K562 (cell line): Measurements from ENCODE around the gene GYG2. TPM values are rescaled to one million over a fixed set of nuclear protein-coding genes. Genes with fewer than 3 reads are reported as not detected.

Source experiments
- ATAC-seq: fragments of 200-7000 bp; cut with Tn5 transposase; 3 replicates; pipeline ENCODE4 v1.9.1; 2020; ENCODE audit warnings: moderate library complexity
- BruUV-seq: library from RNA; stranded (reverse); fragments of 400-500 nt; replicated peaks from 2 replicates; lab custom pipeline; 2021; lab: Mats Ljungman, UMichigan
- CTCF ChIA-PET: fragments of 300-600 bp; formaldehyde crosslinking; extraction: SDS; loops from one replicate; lab custom pipeline; 2021; ENCODE audit warnings: low intra/inter-chr PET ratio; lab: Yijun Ruan, JAX
- POLR2A ChIA-PET: fragments of 300-600, 350-650 bp; sonication (Branson Sonifier 250); formaldehyde crosslinking; extraction: SDS; loops from one replicate; lab custom pipeline; 2021; ENCODE audit warnings: antibody characterized with exemption, inconsistent platforms; lab: Yijun Ruan, JAX
- DNase-seq, 4 experiments: peaks; one replicate each; pipeline versions ENCODE4 v3.0.0 to v3.0.0-alpha.2; 2011 to 2018; ENCODE audit warnings: low spot score in 3 of 4, mixed read lengths in 3 of 4; ENCODE audit errors: extremely low read depth in 1 of 4
- FAIRE-seq: peaks from 2 replicates; lab custom pipeline; 2011; peaks lifted over from hg19 to GRCh38; lab: Jason Lieb, UNC
- H2AFZ ChIP-seq: 2 replicates; pipeline ENCODE4 v1.6.0; 2011; ENCODE audit warnings: low read depth, low read length, control low read depth, inconsistent platforms
- H3K27ac ChIP-seq: fragments of 200-600 bp; 3 replicates; pipeline ENCODE4 v1.8.0; 2011; ENCODE audit warnings: low read depth, mild to moderate bottlenecking, control low read depth, inconsistent platforms, low read length, moderate library complexity, mixed read lengths; ENCODE audit errors: extremely low read depth
- H3K27me3 ChIP-seq, 2 experiments: fragments of 300-600 bp in 1 of 2; 2 replicates in 1 of 2; 3 replicates in 1 of 2; pipeline versions ENCODE4 v1.6.0 to v1.8.0; 2011; ENCODE audit warnings: inconsistent platforms in 2 of 2, low read length in 2 of 2, mild to moderate bottlenecking in 1 of 2, mixed read lengths in 1 of 2, moderate library complexity in 1 of 2; ENCODE audit not compliant: control insufficient read depth in 2 of 2, insufficient read depth in 2 of 2
- H3K36me3 ChIP-seq: fragments of 300-600 bp; 3 replicates; pipeline ENCODE4 v1.8.0; 2011; ENCODE audit warnings: mild to moderate bottlenecking, low read length, inconsistent platforms; ENCODE audit not compliant: control insufficient read depth, insufficient read depth
- H3K4me1 ChIP-seq, 2 experiments: fragments of 200-600 bp in 1 of 2; replicated peaks in 1 of 2; 2 replicates in 1 of 2; 3 replicates in 1 of 2; pipeline versions ENCODE4 v1.5.1 to v1.8.0; 2011; ENCODE audit warnings: inconsistent platforms in 2 of 2, low read length in 2 of 2, mild to moderate bottlenecking in 1 of 2, mixed read lengths in 1 of 2, moderate library complexity in 1 of 2; ENCODE audit not compliant: control insufficient read depth in 2 of 2, insufficient read depth in 2 of 2
- H3K4me2 ChIP-seq: 2 replicates; pipeline ENCODE4 v1.6.1; 2011; ENCODE audit warnings: low read length, control low read depth, inconsistent platforms, mixed read lengths; ENCODE audit not compliant: insufficient read depth
- H3K4me3 ChIP-seq: fragments of 200-600 bp; sonication (generic), shearing (Covaris generic); 2 replicates; pipeline ENCODE4 v1.5.1; 2016; ENCODE audit warnings: control low read depth, inconsistent platforms
- H3K79me2 ChIP-seq: fragments of 200-600 bp; 3 replicates; pipeline ENCODE4 v1.8.0; 2011; ENCODE audit warnings: low read length, inconsistent platforms; ENCODE audit not compliant: control insufficient read depth, insufficient read depth
- H3K9ac ChIP-seq, 2 experiments: 2 replicates each; pipeline versions ENCODE4 v1.6.0 to v1.6.1; 2011; ENCODE audit warnings: low read depth in 2 of 2, low read length in 2 of 2, control low read depth in 1 of 2, inconsistent platforms in 1 of 2, mild to moderate bottlenecking in 1 of 2, mixed read lengths in 1 of 2; ENCODE audit not compliant: insufficient read depth in 1 of 2
- H3K9me1 ChIP-seq: one replicate; pipeline ENCODE4 v1.6.0; 2011; ENCODE audit warnings: inconsistent platforms, mild to moderate bottlenecking, low read length, moderate library complexity; ENCODE audit not compliant: control insufficient read depth, insufficient read depth
- H3K9me3 ChIP-seq: replicated peaks from 2 replicates; pipeline ENCODE4 v1.5.1; 2011; ENCODE audit warnings: low read depth, low read length, inconsistent platforms; ENCODE audit not compliant: control insufficient read depth, insufficient read depth
- H4K20me1 ChIP-seq: replicated peaks from 2 replicates; pipeline ENCODE4 v1.6.1; 2011; ENCODE audit warnings: low read length, inconsistent platforms, mixed read lengths; ENCODE audit not compliant: control insufficient read depth, insufficient read depth
- ETV5 ChIP-seq: sonication (generic); formaldehyde crosslinking; IDR thresholded peaks from 2 replicates; pipeline ENCODE4 v1.4.0; 2020; ENCODE audit warnings: low read depth, mild to moderate bottlenecking, missing genetic modification reagents
- LCOR ChIP-seq: sonication (generic); formaldehyde crosslinking; IDR thresholded peaks from 2 replicates; pipeline ENCODE4 v1.8.0; 2022; ENCODE audit warnings: mild to moderate bottlenecking, missing genetic modification reagents
- ZNF12 ChIP-seq: sonication (generic); formaldehyde crosslinking; IDR thresholded peaks from 2 replicates; pipeline ENCODE4 v1.4.0; 2020; ENCODE audit warnings: mild to moderate bottlenecking, missing genetic modification reagents
- ZNF512 ChIP-seq: IDR thresholded peaks from 2 replicates; pipeline ENCODE4 v1.6.1; 2016; ENCODE audit warnings: missing genetic modification characterization, missing compliant biosample characterization
- WGBS: fragments of 100-300 bp; shearing (Covaris generic); methylation state at CpG from one replicate; pipeline ENCODE4 v1.1.6; 2016; ENCODE audit warnings: low coverage, mixed read lengths; ENCODE audit not compliant: insufficient coverage; ENCODE audit errors: missing lambda C conversion rate; 5-methylcytosine and 5-hydroxymethylcytosine counted together
- in situ Hi-C: fragments of 300-500 bp; cut with MboI; formaldehyde crosslinking; loops from 4 replicates; pipeline ENCODE4 v1.15.0; 2018; ENCODE audit warnings: inconsistent platforms, mixed read lengths
- intact Hi-C: fragments of 100-400 bp; cut with micrococcal nuclease; formaldehyde crosslinking; loops from 2 replicates; pipeline ENCODE4 v1.14.2; 2022
- polyA plus RNA-seq, 8 experiments: library from polyadenylated mRNA; depleted of rRNA in 4 of 8; stranded (reverse) in 5 of 8; unstranded in 3 of 8; fragments of >200 nt; fragmentation: Nextera tagmentation in 2 of 8; fragmentation: Illumina TruSeq in 1 of 8; extraction: Ambion mirVana in 2 of 8; extraction: Trizol in 1 of 8; gene quantifications; 2 replicates each; pipeline versions ENCODE4 v1.2.1 to v1.2.3, GENCODE V29; 2011 to 2014; ENCODE audit warnings: inconsistent platforms in 1 of 8, missing spikeins in 1 of 8
- total RNA-seq, 7 experiments: library from RNA; depleted of rRNA in 6 of 7; stranded (reverse); fragments of >200 nt in 6 of 7; fragmentation: Illumina TruSeq in 2 of 7; extraction: Trizol in 2 of 7; gene quantifications; 2 replicates each; pipeline versions ENCODE4 v1.2.1 to v1.2.3, GENCODE V29; 2011 to 2021; ENCODE audit warnings: low replicate concordance in 1 of 7

Gene GYG2
- total and polyA plus RNA-seq, 9 of the 15 experiments (the other 6 are each of a cell fraction or from before 2014, with no cell fraction given) = 0.24 to 4.4 (median 2.9) TPM

- in situ Hi-C loops = no loop called here
- FAIRE-seq = no peak
- BruUV-seq = no TSS peak
These were observed 74.1 kb downstream of the GYG2 start for GRCh38 chrX:2902841-2903240.

More at GRCh38 chrX:2902841-2903240, 74.1 kb downstream of the GYG2 start:
- Histone ChIP-seq H3K27ac (no peak overlapping the region), H3K4me1 (peaks cover 3% of the 10 kb centered on the region in 2 experiments; a peak in 3 of 5 replicates), H3K9me1 (no peaks in the 10 kb centered on the region), H3K4me3 (no peak overlapping the region), H3K27me3 (no peaks in the 10 kb centered on the region; a peak in 1 of 5 replicates), H2AFZ (no peak overlapping the region), H4K20me1 (no peaks in the 10 kb centered on the region), H3K36me3 (no peaks in the 10 kb centered on the region), H3K9me3 (peaks cover 2% of the 10 kb centered on the region; the same call in 1 of the 2 replicates), H3K4me2 (no peak overlapping the region), H3K9ac (no peak overlapping the region), H3K79me2 (no peaks in the 10 kb centered on the region)
- 0 out of 2 replicates have a peak, but pooled peaks have one; percentile 16 for TF ChIP-seq ZNF512 (tag)
- no peak for TF ChIP-seq LCOR (CRISPR knock-in tag)
- no peak for TF ChIP-seq ETV5 (CRISPR knock-in tag)
- peak; percentile 93 for TF ChIP-seq ZNF12 (CRISPR knock-in tag)
- ChIA-PET POLR2A (no interaction called here), CTCF (no interaction called here)
- ATAC-seq (no peak), DNase-seq (no peak)
- intact Hi-C loops = no loop called here
- WGBS = 17% methylated on average over 1 of the region's 1 CpG
